Adrenal gland (tissue), 5 donors: ENCODE results near the gene TENT4A.

Experiments used
- CTCF ChIP-seq, 6 experiments: fragments of 450-650 bp in 4 of 6; fragments of 200-600 bp in 2 of 6; sonication (generic) in 1 of 6; IDR thresholded peaks; 1 replicate in 5 of 6; 2 replicates in 1 of 6; pipeline versions ENCODE4 v1.5.1 to v1.8.0; 2016 to 2021; ENCODE audit warnings: antibody characterized with exemption in 6 of 6, mild to moderate bottlenecking in 2 of 6, moderate library complexity in 1 of 6
- POLR2A ChIP-seq, 2 donors: fragments of 450-650 bp; IDR thresholded peaks; one replicate each; pipeline ENCODE4 v1.6.1; 2017; ENCODE audit warnings: antibody characterized with exemption in 2 of 2, mild to moderate bottlenecking in 2 of 2, moderate library complexity in 1 of 2
- donor health status: DM: no; HTN: no; CAD: no.

DNA sequence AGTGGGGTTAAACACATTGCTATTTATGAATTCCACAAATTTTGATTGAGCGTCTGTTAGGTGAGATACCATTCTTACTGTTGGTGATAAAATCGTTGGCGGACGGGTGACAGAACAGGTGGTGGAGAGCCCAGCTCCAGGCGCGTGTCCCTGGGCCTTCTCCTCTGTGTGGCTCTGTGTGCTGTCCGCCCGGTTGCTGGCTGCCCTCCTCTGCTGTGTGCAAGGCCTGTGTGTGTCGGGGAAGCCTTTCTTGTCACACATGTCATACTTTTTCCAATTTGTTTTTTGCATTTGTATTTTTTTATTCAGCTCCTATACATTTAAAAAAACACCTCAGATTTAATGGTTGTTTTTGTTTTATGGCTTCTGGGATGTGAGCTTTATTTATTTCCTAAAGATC is 33.9 kb downstream of the TENT4A start:
- TF ChIP-seq CTCF (IDR thresholded peaks at IDR 0.05) (no peak), POLR2A (IDR thresholded peaks at IDR 0.05) (no peak)
